Measurements from ENCODE around the gene ID3. TPM values are rescaled to one million over a fixed set of nuclear protein-coding genes. Genes with fewer than 3 reads are reported as not detected.

ID3 gene
- polyA plus RNA-seq, 1 experiment: 15.3 TPM

GRCh38 chr1:23596382-23597358 is 37.4 kb upstream of the ID3 start:
- H3K27me3 ChIP-seq (ENCODE audit: control insufficient read depth, insufficient read depth, low read length): no peaks in the 10 kb centered on the region
- DNase-seq (ENCODE audit: low read depth, low spot score): no peak
- no peak for TF ChIP-seq CTCF (IDR thresholded peaks at IDR 0.05; ENCODE audit: low read depth, low read length)
- no peak overlapping the region for H3K4me3 ChIP-seq (ENCODE audit: low read depth, low read length)
- H3K27ac ChIP-seq (ENCODE audit: low read depth, low read length): no peak overlapping the region
- ChIA-PET POLR2A (no interaction called here), CTCF (no interaction called here)
- no peaks in the 10 kb centered on the region; the same call in 1 of the 2 replicates for H3K9me3 ChIP-seq (ENCODE audit: control insufficient read depth, insufficient read depth, low read length)

- Histone ChIP-seq H3K27ac (ENCODE audit: low read depth, low read length) (no peak overlapping the region), H3K4me3 (ENCODE audit: low read depth, low read length) (no peak overlapping the region), H3K9me3 (ENCODE audit: control insufficient read depth, insufficient read depth, low read length) (no peaks in the 10 kb centered on the region; the same call in 1 of the 2 replicates), H3K27me3 (ENCODE audit: control insufficient read depth, insufficient read depth, low read length) (no peaks in the 10 kb centered on the region)
- DNase-seq (ENCODE audit: low read depth, low spot score): no peak
- ChIA-PET POLR2A (no interaction called here), CTCF (interaction anchor here (1.0 kb wide), 1 partner anchor 54 kb away, joined by 6 read pairs; no protein-coding TSS in a partner anchor)
- TF ChIP-seq CTCF (IDR thresholded peaks at IDR 0.05; ENCODE audit: low read depth, low read length): no peak
Observed at GRCh38 chr1:23594927-23595353, 35.6 kb upstream of the ID3 start.

GRCh38 chr1:23594149-23594907 is 35.0 kb upstream of the ID3 start:
- Histone ChIP-seq H3K9me3 (ENCODE audit: control insufficient read depth, insufficient read depth, low read length) (no peaks in the 10 kb centered on the region; the same call in 1 of the 2 replicates), H3K27me3 (ENCODE audit: control insufficient read depth, insufficient read depth, low read length) (no peaks in the 10 kb centered on the region), H3K27ac (ENCODE audit: low read depth, low read length) (no peak overlapping the region), H3K4me3 (ENCODE audit: low read depth, low read length) (no peak overlapping the region)
- ChIA-PET POLR2A (no interaction called here), CTCF (interaction anchor here (1.0 to 1.9 kb wide), 2 partner anchors 41 to 54 kb away, joined by 6 to 8 read pairs; no protein-coding TSS in a partner anchor)
- no peak for TF ChIP-seq CTCF (IDR thresholded peaks at IDR 0.05; ENCODE audit: low read depth, low read length)
- DNase-seq (ENCODE audit: low read depth, low spot score): no peak

- no peak for TF ChIP-seq CTCF (IDR thresholded peaks at IDR 0.05; ENCODE audit: low read depth, low read length)
- CTCF ChIA-PET: interaction anchor here (1.9 kb wide), 1 partner anchor 41 kb away, joined by 8 read pairs; no protein-coding TSS in a partner anchor
- H3K27me3 ChIP-seq (ENCODE audit: control insufficient read depth, insufficient read depth, low read length): no peaks in the 10 kb centered on the region
- no peak overlapping the region for H3K4me3 ChIP-seq (ENCODE audit: low read depth, low read length)
- H3K9me3 ChIP-seq (ENCODE audit: control insufficient read depth, insufficient read depth, low read length): no peaks in the 10 kb centered on the region; the same call in 1 of the 2 replicates
- H3K27ac ChIP-seq (ENCODE audit: low read depth, low read length): no peak overlapping the region
- no peak for DNase-seq (ENCODE audit: low read depth, low spot score)
- POLR2A ChIA-PET: interaction anchor here (1.1 kb wide), 1 partner anchor 34 kb away, joined by 4 read pairs; the partner anchor contains the start of gene ID3
Observed at GRCh38 chr1:23593556-23594148, 34.4 kb upstream of the ID3 start.

All from AG04450 (cell line).